WTC11 (cell line): ENCODE measurements around the gene OAF.

Experiments
- ATF2 ChIP-seq: sonication (generic); formaldehyde crosslinking; IDR thresholded peaks from 2 replicates; pipeline ENCODE4 v1.8.1; 2022; ENCODE audit warnings: low read depth, missing genetic modification reagents, borderline replicate concordance
- ATF6 ChIP-seq: sonication (generic); formaldehyde crosslinking; IDR thresholded peaks from 2 replicates; pipeline ENCODE4 v1.8.1; 2023; ENCODE audit warnings: mild to moderate bottlenecking, missing genetic modification reagents
- CTCF ChIP-seq: fragments of 200-600 bp; IDR thresholded peaks from 2 replicates; pipeline ENCODE4 v1.8.0; 2022; ENCODE audit warnings: antibody characterized with exemption
- MXD4 ChIP-seq: fragments of 250-450 bp; sonication (Bioruptor Pico); IDR thresholded peaks from 2 replicates; pipeline ENCODE4 v1.8.0; 2021; ENCODE audit warnings: mild to moderate bottlenecking, moderate library complexity, borderline replicate concordance
- NFYB ChIP-seq: sonication (generic); formaldehyde crosslinking; conservative IDR thresholded peaks from 2 replicates; pipeline ENCODE4 v1.8.0; 2022; ENCODE audit warnings: low read depth, missing genetic modification reagents
- ZBTB43 ChIP-seq: sonication (generic); formaldehyde crosslinking; IDR thresholded peaks from 2 replicates; pipeline ENCODE4 v1.8.1; 2023; ENCODE audit warnings: mild to moderate bottlenecking, missing genetic modification reagents

- TF ChIP-seq MXD4 (CRISPR knock-in tag) (no peak), NFYB (CRISPR knock-in tag) (no peak), CTCF (no peak), ZBTB43 (CRISPR knock-in tag) (no peak), ATF2 (CRISPR knock-in tag) (no peak), ATF6 (CRISPR knock-in tag) (no peak)
These were observed 13.5 kb upstream of the OAF start for GRCh38 chr11:120197251-120197891.
